Fibroblast of lung (primary cell): Measurements from ENCODE around the gene PHGDH. TPM values are rescaled to one million over a fixed set of nuclear protein-coding genes. Genes with fewer than 3 reads are reported as not detected.

Source experiments
- DNase-seq, 2 donors: peaks; one replicate each; pipeline versions ENCODE4 v3.0.0 to v3.0.0-alpha.2; 2010; ENCODE audit warnings: low read depth in 2 of 2
- H2AFZ ChIP-seq: 2 replicates; pipeline ENCODE4 v1.5.1; 2012; ENCODE audit warnings: low read length, control low read depth, inconsistent platforms
- H3K27ac ChIP-seq: 2 replicates; pipeline ENCODE4 v1.5.1; 2011; ENCODE audit warnings: low read length, control low read depth; ENCODE audit not compliant: insufficient read depth
- H3K27me3 ChIP-seq: 2 replicates; pipeline ENCODE4 v1.5.1; 2011; ENCODE audit warnings: mild to moderate bottlenecking, low read length; ENCODE audit not compliant: control insufficient read depth, insufficient read depth
- H3K36me3 ChIP-seq: 2 replicates; pipeline ENCODE4 v1.5.1; 2011; ENCODE audit warnings: low read length; ENCODE audit not compliant: control insufficient read depth, insufficient read depth
- H3K4me1 ChIP-seq: 2 replicates; pipeline ENCODE4 v1.5.1; 2011; ENCODE audit warnings: low read length; ENCODE audit not compliant: control insufficient read depth, insufficient read depth; ENCODE audit errors: extremely low read depth
- H3K4me2 ChIP-seq: 2 replicates; pipeline ENCODE4 v1.5.1; 2011; ENCODE audit warnings: low read length, control low read depth; ENCODE audit not compliant: insufficient read depth; ENCODE audit errors: extremely low read depth
- H3K4me3 ChIP-seq, 4 experiments: fragments of 200-600 bp in 1 of 4; sonication (generic) in 1 of 4; replicated peaks in 1 of 4; 2 replicates each; pipeline ENCODE4 v1.5.1; 2011 to 2016; ENCODE audit warnings: low read length in 4 of 4, low read depth in 3 of 4, mild to moderate bottlenecking in 3 of 4, control low read depth in 2 of 4, inconsistent platforms in 1 of 4, mixed read lengths in 1 of 4; ENCODE audit not compliant: insufficient read depth in 1 of 4; ENCODE audit errors: control extremely low read depth in 1 of 4
- H3K79me2 ChIP-seq: 2 replicates; pipeline ENCODE4 v1.5.1; 2012; ENCODE audit warnings: mild to moderate bottlenecking, low read length, inconsistent platforms; ENCODE audit not compliant: control insufficient read depth, insufficient read depth
- H3K9ac ChIP-seq: 2 replicates; pipeline ENCODE4 v1.5.1; 2011; ENCODE audit warnings: mild to moderate bottlenecking, low read length, control low read depth; ENCODE audit not compliant: insufficient read depth
- H3K9me3 ChIP-seq: 2 replicates; pipeline ENCODE4 v1.5.1; 2012; ENCODE audit warnings: low read depth, low read length; ENCODE audit not compliant: control insufficient read depth, insufficient read depth
- H4K20me1 ChIP-seq: 2 replicates; pipeline ENCODE4 v1.5.1; 2011; ENCODE audit warnings: low read length; ENCODE audit not compliant: control insufficient read depth, insufficient read depth; ENCODE audit errors: extremely low read depth
- CTCF ChIP-seq, 2 donors: IDR thresholded peaks in 1 of 2; conservative IDR thresholded peaks in 1 of 2; 1 replicate in 1 of 2; 2 replicates in 1 of 2; pipeline ENCODE4 v1.5.1; 2011 to 2012; ENCODE audit warnings: low read length in 2 of 2, control low read depth in 1 of 2, inconsistent platforms in 1 of 2, low read depth in 1 of 2, mild to moderate bottlenecking in 1 of 2
- EZH2 ChIP-seq: IDR thresholded peaks from 2 replicates; pipeline ENCODE4 v1.5.1; 2012; ENCODE audit warnings: low read length, control low read depth, mild to moderate bottlenecking; ENCODE audit errors: missing control alignments
- polyA plus RNA-seq, 2 donors: library from polyadenylated mRNA; depleted of rRNA in 1 of 2; stranded (reverse) in 1 of 2; unstranded in 1 of 2; fragments of >200 nt; gene quantifications; 2 replicates each; pipeline ENCODE4 v1.2.1, GENCODE V29; 2011 to 2012; ENCODE audit warnings: missing spikeins in 1 of 2
- total RNA-seq: library from RNA; depleted of rRNA; stranded (reverse); fragments of >200 nt; gene quantifications from 2 replicates; pipeline ENCODE4 v1.2.1, GENCODE V29; 2014

Gene PHGDH
- total and polyA plus RNA-seq, 2 donors (not counting 1 experiment from before 2014, with no cell fraction given): 44.3 to 201 TPM

- no peak overlapping the region for H3K27ac ChIP-seq
- peak overlapping the region; percentile 75 for H3K4me2 ChIP-seq
- H3K79me2 ChIP-seq: no peaks in the 10 kb centered on the region
- no peaks in the 10 kb centered on the region for H3K36me3 ChIP-seq
- peak overlapping the region; percentile 78 for H2AFZ ChIP-seq
- H3K4me3 ChIP-seq: peak overlapping the region in 3 of 4 experiments; percentile 19 to 38 (median 30)
- DNase-seq: peak in 1 of 2 donors; percentile 87
- no peaks in the 10 kb centered on the region for H3K9me3 ChIP-seq
- TF ChIP-seq CTCF (conservative IDR thresholded peaks at IDR 0.05 in 1 of 2, IDR thresholded peaks at IDR 0.05 in 1 of 2; ENCODE audit: low read depth in 1 of 2, low read length in 2 of 2) (no peak), EZH2 (no peak)
- no peaks in the 10 kb centered on the region for H4K20me1 ChIP-seq
- H3K27me3 ChIP-seq: peaks cover 2% of the 10 kb centered on the region
- no peak overlapping the region for H3K9ac ChIP-seq
- H3K4me1 ChIP-seq: no peaks in the 10 kb centered on the region
Measured at GRCh38 chr1:119779869-119780356, 68.2 kb downstream of the PHGDH start.

GRCh38 chr1:119781434-119782210 is 69.9 kb downstream of the PHGDH start:
- H3K9me3 ChIP-seq: no peaks in the 10 kb centered on the region
- peaks cover 2% of the 10 kb centered on the region for H3K27me3 ChIP-seq
- H3K9ac ChIP-seq: no peak overlapping the region
- no peak overlapping the region for H3K4me2 ChIP-seq
- H4K20me1 ChIP-seq: no peaks in the 10 kb centered on the region
- H3K36me3 ChIP-seq: no peaks in the 10 kb centered on the region
- no peak for TF ChIP-seq EZH2
- no peak for TF ChIP-seq CTCF (conservative IDR thresholded peaks at IDR 0.05 in 1 of 2, IDR thresholded peaks at IDR 0.05 in 1 of 2; ENCODE audit: low read depth in 1 of 2, low read length in 2 of 2)
- H3K4me1 ChIP-seq: no peaks in the 10 kb centered on the region
- DNase-seq: no peak
- no peak overlapping the region for H3K27ac ChIP-seq
- no peaks in the 10 kb centered on the region for H3K79me2 ChIP-seq
- H2AFZ ChIP-seq: no peak overlapping the region
- H3K4me3 ChIP-seq: no peak overlapping the region

- Histone ChIP-seq H3K27me3 (peaks cover 2% of the 10 kb centered on the region), H3K4me3 (no peak overlapping the region), H3K79me2 (no peaks in the 10 kb centered on the region), H3K9ac (no peak overlapping the region), H2AFZ (no peak overlapping the region), H3K27ac (no peak overlapping the region), H3K36me3 (no peaks in the 10 kb centered on the region), H3K4me2 (no peak overlapping the region), H4K20me1 (no peaks in the 10 kb centered on the region), H3K4me1 (no peaks in the 10 kb centered on the region), H3K9me3 (no peaks in the 10 kb centered on the region)
- TF ChIP-seq CTCF (conservative IDR thresholded peaks at IDR 0.05 in 1 of 2, IDR thresholded peaks at IDR 0.05 in 1 of 2; ENCODE audit: low read depth in 1 of 2, low read length in 2 of 2) (no peak), EZH2 (no peak)
- DNase-seq: no peak
Measured at GRCh38 chr1:119782631-119783325, 71.0 kb downstream of the PHGDH start.
